HFF-Myc (cell line): ENCODE measurements around the gene GBA2.

Experiments used
- DNase-seq: peaks from one replicate; pipeline ENCODE4 v3.0.0-alpha.2; 2011; ENCODE audit warnings: low read depth; ENCODE audit errors: extremely low read depth
- H3K4me3 ChIP-seq: replicated peaks from 2 replicates; pipeline ENCODE4 v1.5.1; 2011; ENCODE audit warnings: low read depth, mild to moderate bottlenecking, control low read depth, low read length
- CTCF ChIP-seq: IDR thresholded peaks from 2 replicates; pipeline ENCODE4 v1.5.1; 2012; ENCODE audit warnings: mild to moderate bottlenecking, low read depth, low read length, control low read depth; ENCODE audit errors: missing control alignments

The GBA2 gene

GRCh38 chr9:35705836-35706430 lies 43.1 kb downstream of the GBA2 start:
- DNase-seq: no peak
- TF ChIP-seq CTCF: no peak
- no peak overlapping the region for H3K4me3 ChIP-seq

- no peak overlapping the region for H3K4me3 ChIP-seq
- TF ChIP-seq CTCF: no peak
- DNase-seq: no peak
Observed at GRCh38 chr9:35705372-35705771, 43.7 kb downstream of the GBA2 start.

- no peak overlapping the region for H3K4me3 ChIP-seq
- no peak for TF ChIP-seq CTCF
- no peak for DNase-seq
Observed at GRCh38 chr9:35703906-35704672, 44.9 kb downstream of the GBA2 start.

- no peak for DNase-seq
- TF ChIP-seq CTCF: no peak
- no peak overlapping the region for H3K4me3 ChIP-seq
Observed at GRCh38 chr9:35702696-35703095, 46.3 kb downstream of the GBA2 start.

GRCh38 chr9:35700942-35701341 lies 48.1 kb downstream of the GBA2 start:
- DNase-seq: no peak
- TF ChIP-seq CTCF: no peak
- H3K4me3 ChIP-seq: no peak overlapping the region

GRCh38 chr9:35700031-35700430 lies 49.0 kb downstream of the GBA2 start:
- TF ChIP-seq CTCF: no peak
- no peak overlapping the region for H3K4me3 ChIP-seq
- DNase-seq: no peak
